ACC112 (cell line): ENCODE data around the gene IMMP1L.

Source experiments
- H2AFZ ChIP-seq: fragments of 200-600 bp; sonication (generic); one replicate; pipeline ENCODE4 v1.6.0; 2017; ENCODE audit warnings: antibody characterized with exemption, low read length; ENCODE audit not compliant: unreplicated experiment
- H3K27ac ChIP-seq: fragments of 200-600 bp; sonication (generic); 2 replicates; pipeline ENCODE4 v1.5.1; 2014; ENCODE audit warnings: low read depth, mild to moderate bottlenecking, antibody characterized with exemption, low read length, moderate library complexity
- H3K27me3 ChIP-seq: fragments of 200-600 bp; sonication (generic); 2 replicates; pipeline ENCODE4 v1.6.1; 2014; ENCODE audit warnings: mild to moderate bottlenecking, antibody characterized with exemption, low read length, moderate library complexity, mixed read lengths; ENCODE audit not compliant: insufficient read depth
- H3K36me3 ChIP-seq: fragments of 200-600 bp; sonication (generic); 2 replicates; pipeline ENCODE4 v1.6.1; 2016; ENCODE audit warnings: mild to moderate bottlenecking, antibody characterized with exemption, low read length, moderate library complexity, mixed read lengths; ENCODE audit not compliant: insufficient read depth
- H3K4me1 ChIP-seq: fragments of 200-600 bp; sonication (generic); one replicate; pipeline ENCODE4 v1.6.1; 2016; ENCODE audit warnings: low read length, mixed read lengths; ENCODE audit not compliant: insufficient read depth, unreplicated experiment, control insufficient read depth
- H3K4me3 ChIP-seq: fragments of 200-600 bp; sonication (generic); 2 replicates; pipeline ENCODE4 v1.5.1; 2014; ENCODE audit warnings: mild to moderate bottlenecking, low read depth, low read length
- H3K79me2 ChIP-seq: fragments of 200-600 bp; sonication (generic); one replicate; pipeline ENCODE4 v1.6.0; 2016; ENCODE audit warnings: low read length; ENCODE audit not compliant: control insufficient read depth, unreplicated experiment, insufficient read depth

Gene IMMP1L

DNA sequence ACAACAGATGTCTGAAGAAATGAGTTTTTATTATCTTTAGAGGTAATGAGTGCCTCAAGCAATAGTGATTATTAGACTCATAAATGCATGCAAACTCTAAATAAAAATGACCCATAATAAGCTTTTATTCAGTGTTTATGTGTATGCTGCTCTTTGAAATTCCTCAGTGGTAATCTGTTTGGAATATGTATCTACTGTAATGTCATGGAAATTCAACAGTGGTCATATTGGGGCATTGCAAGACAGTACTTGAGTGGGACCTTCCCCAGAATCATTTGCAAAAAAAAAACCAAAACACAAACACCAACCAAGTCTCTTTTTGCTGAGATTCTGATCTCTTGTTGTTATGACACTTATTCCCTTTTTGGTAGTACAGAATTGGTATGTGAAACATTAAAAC lies 104.8 kb downstream of the IMMP1L start:
- no peaks in the 10 kb centered on the region for H3K79me2 ChIP-seq
- H3K4me1 ChIP-seq, result peaks cover 7% of the 10 kb centered on the region
- no peak overlapping the region for H2AFZ ChIP-seq
- H3K36me3 ChIP-seq, result no peaks in the 10 kb centered on the region
- H3K27ac ChIP-seq, result no peak overlapping the region
- no peaks in the 10 kb centered on the region for H3K27me3 ChIP-seq
- no peak overlapping the region for H3K4me3 ChIP-seq

DNA sequence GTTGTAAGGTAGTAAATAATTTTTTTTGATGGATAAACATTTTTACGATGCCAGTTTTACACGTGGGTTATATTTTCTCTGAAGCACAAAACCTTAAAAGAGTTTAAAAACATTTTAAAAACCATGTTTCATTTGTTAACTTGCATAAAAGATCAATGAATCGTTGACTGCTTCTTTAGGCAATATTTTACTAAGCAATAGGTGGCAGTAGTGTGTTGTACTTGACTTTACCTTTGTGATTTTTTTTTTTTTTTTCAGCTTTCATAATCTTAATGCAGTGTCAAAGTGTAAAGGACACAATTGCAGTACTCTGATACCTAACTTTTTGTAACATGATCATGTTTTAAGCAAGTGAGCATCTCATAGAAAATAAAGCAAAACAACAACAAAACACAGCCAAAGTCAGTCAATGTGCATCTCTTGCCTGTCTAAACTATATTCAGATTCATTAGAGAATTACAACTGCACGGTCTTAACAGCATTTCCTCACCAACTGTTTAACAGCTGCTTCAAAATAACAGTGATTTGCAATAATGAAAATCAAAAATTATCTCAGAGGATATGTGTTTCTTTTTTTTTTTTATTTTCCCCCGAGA lies 112.1 kb downstream of the IMMP1L start:
- H3K36me3 ChIP-seq, result no peaks in the 10 kb centered on the region
- no peaks in the 10 kb centered on the region for H3K27me3 ChIP-seq
- no peak overlapping the region for H2AFZ ChIP-seq
- no peak overlapping the region for H3K4me3 ChIP-seq
- H3K4me1 ChIP-seq, result no peaks in the 10 kb centered on the region
- H3K27ac ChIP-seq, result no peak overlapping the region
- H3K79me2 ChIP-seq, result no peaks in the 10 kb centered on the region

DNA sequence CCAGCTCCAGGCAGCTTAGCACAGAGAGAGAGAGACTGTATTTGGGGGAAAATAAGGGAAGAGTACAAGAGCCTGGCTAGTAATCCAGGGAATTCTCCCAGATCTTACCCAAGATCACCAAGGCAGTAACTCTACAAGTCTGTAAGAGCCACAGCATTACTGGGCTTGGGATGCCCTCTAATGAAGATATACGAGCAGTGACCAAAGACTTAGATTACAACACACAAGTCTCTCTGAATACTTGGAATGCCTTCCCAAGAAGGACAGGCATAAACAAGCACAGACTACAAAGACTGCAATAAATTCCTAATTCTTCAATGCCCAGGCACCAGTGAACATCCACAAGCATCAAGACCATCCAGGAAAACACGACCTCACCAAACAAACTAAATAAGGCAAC lies 122.0 kb downstream of the IMMP1L start:
- H3K4me3 ChIP-seq, result no peak overlapping the region
- no peaks in the 10 kb centered on the region for H3K27me3 ChIP-seq
- H3K27ac ChIP-seq, result no peak overlapping the region
- H2AFZ ChIP-seq, result no peak overlapping the region
- H3K79me2 ChIP-seq, result no peaks in the 10 kb centered on the region
- no peaks in the 10 kb centered on the region for H3K36me3 ChIP-seq
- no peaks in the 10 kb centered on the region for H3K4me1 ChIP-seq

DNA sequence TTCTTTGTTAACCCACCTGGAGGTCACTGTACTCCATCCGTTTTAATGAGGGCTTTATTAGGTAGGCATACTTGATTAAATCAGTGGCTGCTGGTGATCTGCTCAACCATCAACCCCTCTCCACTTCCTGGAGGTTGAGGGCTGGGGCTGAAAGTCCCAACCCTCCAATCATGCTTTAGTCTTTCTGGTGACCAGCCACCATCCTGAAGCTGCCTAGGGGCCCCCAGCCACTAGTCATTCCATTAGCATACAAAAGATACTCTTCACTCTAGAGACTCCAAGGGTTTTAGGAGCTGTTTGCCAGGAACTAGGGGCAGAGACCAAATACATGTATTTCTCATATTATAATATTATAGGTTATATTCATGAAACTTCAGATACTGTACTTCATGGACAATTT lies 126.3 kb downstream of the IMMP1L start:
- H3K4me1 ChIP-seq, result no peaks in the 10 kb centered on the region
- H3K27me3 ChIP-seq, result no peaks in the 10 kb centered on the region
- peaks cover 3% of the 10 kb centered on the region for H3K79me2 ChIP-seq
- H3K4me3 ChIP-seq, result no peak overlapping the region
- no peak overlapping the region for H2AFZ ChIP-seq
- H3K27ac ChIP-seq, result no peak overlapping the region
- H3K36me3 ChIP-seq, result no peaks in the 10 kb centered on the region
